Vagina (tissue), 2 donors: ENCODE results near the gene DIO3.

Experiments used
- POLR2A ChIP-seq, 2 donors: fragments of 450-650 bp; IDR thresholded peaks; one replicate each; pipeline ENCODE4 v1.6.1; 2017; ENCODE audit warnings: antibody characterized with exemption in 2 of 2, mild to moderate bottlenecking in 2 of 2, moderate library complexity in 2 of 2
- POLR2AphosphoS5 ChIP-seq, 2 donors: sonication (generic); formaldehyde crosslinking; IDR thresholded peaks; one replicate each; pipeline ENCODE4 v1.9.0; 2017; ENCODE audit warnings: antibody characterized with exemption in 2 of 2, mild to moderate bottlenecking in 2 of 2, low read depth in 1 of 2; ENCODE audit not compliant: insufficient read depth in 1 of 2
- TF ChIP-seq, protein P1 (sequence below), 3 experiments: fragments of 450-650 bp in 2 of 3; fragments of 200-600 bp in 1 of 3; sonication (generic) in 1 of 3; IDR thresholded peaks; one replicate each; pipeline ENCODE4 v1.5.1; 2017 to 2019; ENCODE audit warnings: antibody characterized with exemption in 3 of 3, mild to moderate bottlenecking in 2 of 3, moderate library complexity in 2 of 3

DNA sequence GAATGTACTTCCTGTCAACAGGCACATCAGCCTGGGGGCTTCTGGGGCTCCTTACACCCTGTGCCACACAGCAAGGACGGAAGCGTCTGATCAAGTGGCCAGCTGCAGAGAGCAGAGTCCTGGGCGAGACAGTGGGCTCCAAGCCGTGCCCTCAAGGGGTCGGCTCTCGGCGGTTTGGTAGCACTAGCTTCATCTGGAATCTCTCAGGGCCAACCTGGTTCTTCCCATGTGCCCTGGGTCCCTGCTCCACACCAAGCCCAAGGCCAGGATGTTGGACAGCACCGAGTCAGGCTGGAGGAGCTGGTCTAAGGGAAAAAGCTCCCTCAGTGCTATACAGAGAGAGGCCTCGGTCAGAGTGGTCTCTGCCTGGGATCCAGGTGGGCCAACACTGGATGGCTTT, 20.5 kb downstream of the DIO3 start:
- TF ChIP-seq, protein P1, sequence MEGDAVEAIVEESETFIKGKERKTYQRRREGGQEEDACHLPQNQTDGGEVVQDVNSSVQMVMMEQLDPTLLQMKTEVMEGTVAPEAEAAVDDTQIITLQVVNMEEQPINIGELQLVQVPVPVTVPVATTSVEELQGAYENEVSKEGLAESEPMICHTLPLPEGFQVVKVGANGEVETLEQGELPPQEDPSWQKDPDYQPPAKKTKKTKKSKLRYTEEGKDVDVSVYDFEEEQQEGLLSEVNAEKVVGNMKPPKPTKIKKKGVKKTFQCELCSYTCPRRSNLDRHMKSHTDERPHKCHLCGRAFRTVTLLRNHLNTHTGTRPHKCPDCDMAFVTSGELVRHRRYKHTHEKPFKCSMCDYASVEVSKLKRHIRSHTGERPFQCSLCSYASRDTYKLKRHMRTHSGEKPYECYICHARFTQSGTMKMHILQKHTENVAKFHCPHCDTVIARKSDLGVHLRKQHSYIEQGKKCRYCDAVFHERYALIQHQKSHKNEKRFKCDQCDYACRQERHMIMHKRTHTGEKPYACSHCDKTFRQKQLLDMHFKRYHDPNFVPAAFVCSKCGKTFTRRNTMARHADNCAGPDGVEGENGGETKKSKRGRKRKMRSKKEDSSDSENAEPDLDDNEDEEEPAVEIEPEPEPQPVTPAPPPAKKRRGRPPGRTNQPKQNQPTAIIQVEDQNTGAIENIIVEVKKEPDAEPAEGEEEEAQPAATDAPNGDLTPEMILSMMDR (IDR thresholded peaks at IDR 0.05): no peak
- TF ChIP-seq POLR2AphosphoS5 (IDR thresholded peaks at IDR 0.05; ENCODE audit: insufficient read depth in 1 of 2, low read depth in 1 of 2) (no peak), POLR2A (IDR thresholded peaks at IDR 0.05) (no peak)
